Neural progenitor cell (in vitro differentiated cells): ENCODE data around the gene PTGDS.

Source experiments
- EZH2 ChIP-seq: fragments of 200-600 bp; sonication (generic); IDR thresholded peaks from 2 replicates; pipeline ENCODE4 v1.6.1; 2017; ENCODE audit warnings: antibody characterized with exemption, mild to moderate bottlenecking, moderate library complexity
- TF ChIP-seq, protein P1 (sequence below): fragments of 200-600 bp; sonication (generic); IDR thresholded peaks from 2 replicates; pipeline ENCODE4 v1.5.1; 2017; ENCODE audit warnings: antibody characterized with exemption, mild to moderate bottlenecking

DNA sequence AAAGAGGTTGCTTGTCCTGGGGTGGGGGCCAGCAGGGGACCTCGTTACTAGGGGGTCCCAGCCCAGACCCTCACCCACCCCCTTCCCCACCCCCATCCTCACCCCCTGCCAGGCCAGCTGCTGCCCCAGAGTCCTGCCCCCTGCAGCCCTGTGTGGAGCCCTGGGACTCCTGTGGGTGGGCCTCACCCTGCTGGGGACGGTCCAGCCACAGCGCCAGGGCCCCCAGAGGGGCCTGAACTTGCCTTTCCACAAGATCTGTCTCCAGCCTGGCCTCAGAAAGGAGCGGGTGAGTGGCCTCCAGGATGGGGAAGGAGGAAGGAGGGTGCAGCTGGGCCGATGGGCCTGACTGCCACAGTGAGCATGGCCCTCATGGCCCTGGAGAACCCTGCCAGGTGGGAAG, 7.5 kb upstream of the PTGDS start:
- TF ChIP-seq, protein P1, sequence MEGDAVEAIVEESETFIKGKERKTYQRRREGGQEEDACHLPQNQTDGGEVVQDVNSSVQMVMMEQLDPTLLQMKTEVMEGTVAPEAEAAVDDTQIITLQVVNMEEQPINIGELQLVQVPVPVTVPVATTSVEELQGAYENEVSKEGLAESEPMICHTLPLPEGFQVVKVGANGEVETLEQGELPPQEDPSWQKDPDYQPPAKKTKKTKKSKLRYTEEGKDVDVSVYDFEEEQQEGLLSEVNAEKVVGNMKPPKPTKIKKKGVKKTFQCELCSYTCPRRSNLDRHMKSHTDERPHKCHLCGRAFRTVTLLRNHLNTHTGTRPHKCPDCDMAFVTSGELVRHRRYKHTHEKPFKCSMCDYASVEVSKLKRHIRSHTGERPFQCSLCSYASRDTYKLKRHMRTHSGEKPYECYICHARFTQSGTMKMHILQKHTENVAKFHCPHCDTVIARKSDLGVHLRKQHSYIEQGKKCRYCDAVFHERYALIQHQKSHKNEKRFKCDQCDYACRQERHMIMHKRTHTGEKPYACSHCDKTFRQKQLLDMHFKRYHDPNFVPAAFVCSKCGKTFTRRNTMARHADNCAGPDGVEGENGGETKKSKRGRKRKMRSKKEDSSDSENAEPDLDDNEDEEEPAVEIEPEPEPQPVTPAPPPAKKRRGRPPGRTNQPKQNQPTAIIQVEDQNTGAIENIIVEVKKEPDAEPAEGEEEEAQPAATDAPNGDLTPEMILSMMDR: no peak
- TF ChIP-seq EZH2: no peak
